HG02759 (cell line): ENCODE results near the gene PLD4.

Experiments
- ATAC-seq: cut with Tn5 transposase; IDR thresholded peaks from one replicate; pipeline ENCODE4 v1.9.1; 2021; ENCODE audit warnings: mild to moderate bottlenecking, moderate library complexity; ENCODE audit not compliant: unreplicated experiment

The PLD4 gene

GRCh38 chr14:104973135-104973384 lies 48.4 kb downstream of the PLD4 start:
- ATAC-seq: no peak

DNA sequence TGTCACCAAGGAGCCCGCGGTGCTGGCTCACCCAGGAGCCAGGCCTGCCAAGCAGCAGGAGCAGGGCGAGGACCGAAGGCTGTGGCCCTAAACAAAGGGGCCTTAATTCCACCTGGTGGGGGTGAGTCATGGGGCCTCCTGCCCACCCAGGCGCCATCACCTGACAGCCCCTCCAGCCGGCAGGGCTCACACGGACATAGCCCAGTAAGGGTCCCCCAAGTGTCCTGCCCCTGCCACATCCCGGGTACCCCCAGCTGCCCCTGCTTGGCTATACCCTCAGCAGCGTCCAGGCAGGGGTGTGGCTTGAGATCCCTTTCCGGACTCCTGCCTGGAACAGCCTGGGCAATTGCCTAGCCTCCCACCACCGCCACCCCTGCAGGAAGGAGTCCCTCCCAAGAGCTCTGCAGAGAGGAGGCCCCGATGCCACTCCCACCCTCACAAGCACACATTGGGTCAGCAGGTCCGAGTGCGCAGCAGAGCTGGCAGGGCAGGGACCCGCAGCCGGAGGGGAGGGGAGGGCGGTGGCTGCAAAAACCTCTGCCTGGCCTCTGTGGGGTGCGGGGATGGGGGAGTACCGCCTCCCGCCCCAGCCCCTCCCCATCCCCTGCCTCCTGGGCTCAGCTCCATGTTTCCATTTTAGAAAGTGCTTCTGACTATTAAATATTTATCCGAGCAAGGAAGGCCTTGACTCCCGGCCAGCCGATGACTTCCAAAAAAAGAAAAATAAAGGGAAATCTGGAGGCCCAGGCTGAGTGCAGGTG lies 48.9 kb downstream of the PLD4 start:
- ATAC-seq: no peak

DNA sequence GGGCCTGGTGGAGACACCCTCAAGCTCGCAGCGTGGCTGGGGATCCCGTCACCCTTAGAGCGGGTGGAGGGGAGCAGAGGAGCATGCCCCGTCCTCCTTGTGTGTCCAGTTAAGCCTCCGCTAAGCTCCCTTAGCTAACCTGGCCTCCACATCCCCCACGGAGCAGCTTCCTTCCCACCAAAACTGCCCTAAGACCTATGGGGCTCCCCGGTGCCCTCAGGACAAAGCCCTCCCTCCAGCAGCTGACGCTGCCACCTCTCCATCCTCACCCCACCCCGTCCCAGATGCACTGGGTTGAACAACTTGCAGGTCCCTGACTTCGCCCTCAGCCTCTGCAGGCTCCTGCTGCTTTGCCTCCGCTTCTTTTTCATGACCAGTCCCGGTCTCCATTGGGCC lies 49.5 kb downstream of the PLD4 start:
- ATAC-seq: no peak

- no peak for ATAC-seq
These were observed 50.1 kb downstream of the PLD4 start for GRCh38 chr14:104974665-104975390.

DNA sequence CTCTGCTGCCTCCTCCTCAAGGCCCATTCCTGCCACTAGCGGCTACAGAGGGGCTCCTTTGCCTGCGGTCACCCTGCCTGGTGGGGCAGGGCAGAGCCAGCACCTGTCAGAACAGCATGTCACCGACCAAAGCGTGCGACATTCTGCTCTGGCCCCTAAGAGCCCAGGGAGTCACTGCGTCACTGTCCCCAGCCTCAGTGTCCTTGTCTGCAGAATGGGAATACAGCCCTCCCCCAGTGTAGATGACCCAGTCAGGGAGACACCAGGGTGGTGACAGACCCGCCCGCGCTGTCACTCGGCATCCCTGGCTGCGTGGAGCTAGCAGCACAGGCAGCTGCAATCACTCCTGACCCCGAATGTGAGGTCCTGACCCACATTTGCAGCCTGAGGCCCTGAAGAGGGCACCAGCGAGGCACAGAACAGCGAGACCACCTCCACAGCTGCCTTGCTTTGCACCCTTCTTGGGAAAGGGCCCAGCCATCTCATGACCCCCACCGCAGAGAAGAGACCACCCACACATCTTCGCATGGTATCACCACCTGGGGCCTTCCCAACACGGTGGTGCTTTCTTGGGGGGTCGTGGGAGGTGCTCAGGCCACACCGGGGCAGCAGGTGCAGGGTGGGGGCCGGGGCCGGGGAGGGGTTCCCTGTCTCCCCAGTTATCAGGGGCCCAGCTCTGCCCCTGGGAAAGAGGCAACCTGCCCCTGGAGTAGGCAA lies 51.0 kb downstream of the PLD4 start:
- ATAC-seq: no peak

GRCh38 chr14:104976198-104977007 lies 51.7 kb downstream of the PLD4 start:
- ATAC-seq: no peak

DNA sequence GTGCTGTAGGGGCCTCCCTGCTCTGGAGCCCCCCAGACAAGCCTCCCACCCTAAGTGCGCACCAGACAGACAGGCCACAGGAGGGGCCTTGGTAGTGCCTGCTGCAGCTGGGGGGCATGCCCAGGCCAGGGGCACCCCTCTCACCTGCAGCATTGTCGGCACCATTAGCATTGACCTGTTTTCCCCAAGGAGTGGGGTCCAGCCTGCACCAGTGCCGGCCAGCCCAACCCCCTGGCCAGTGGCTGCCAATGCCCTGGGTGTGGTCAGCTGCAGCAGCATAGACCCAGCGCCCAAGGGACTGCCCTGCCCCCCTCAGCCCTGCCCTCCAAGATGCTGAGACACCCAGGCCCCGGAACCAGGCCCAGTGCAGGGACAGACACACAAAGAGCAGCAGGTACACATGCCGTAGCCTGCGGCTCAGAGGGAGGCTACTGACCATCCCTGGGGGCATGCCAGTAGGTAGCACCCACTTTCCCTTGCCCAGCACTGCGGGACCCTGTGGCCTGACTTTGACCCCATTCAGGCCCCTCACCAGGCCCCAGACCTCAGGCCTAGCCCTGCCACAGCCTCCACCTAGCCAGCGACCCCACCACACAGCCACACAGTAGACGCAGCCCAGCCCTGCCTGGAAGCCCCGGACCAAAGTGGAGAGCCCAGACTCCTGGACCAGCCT lies 52.5 kb downstream of the PLD4 start:
- no peak for ATAC-seq

GRCh38 chr14:104977681-104978653 lies 53.3 kb downstream of the PLD4 start, which contains the start of gene AHNAK2:
Gene AHNAK2 (minus strand): TSS chr14:104978374. CDS start chr14:104978237, 137 bp downstream.
- peak; percentile 58 for ATAC-seq

- no peak for ATAC-seq
These were observed 54.3 kb downstream of the PLD4 start for GRCh38 chr14:104978746-104979691.

DNA sequence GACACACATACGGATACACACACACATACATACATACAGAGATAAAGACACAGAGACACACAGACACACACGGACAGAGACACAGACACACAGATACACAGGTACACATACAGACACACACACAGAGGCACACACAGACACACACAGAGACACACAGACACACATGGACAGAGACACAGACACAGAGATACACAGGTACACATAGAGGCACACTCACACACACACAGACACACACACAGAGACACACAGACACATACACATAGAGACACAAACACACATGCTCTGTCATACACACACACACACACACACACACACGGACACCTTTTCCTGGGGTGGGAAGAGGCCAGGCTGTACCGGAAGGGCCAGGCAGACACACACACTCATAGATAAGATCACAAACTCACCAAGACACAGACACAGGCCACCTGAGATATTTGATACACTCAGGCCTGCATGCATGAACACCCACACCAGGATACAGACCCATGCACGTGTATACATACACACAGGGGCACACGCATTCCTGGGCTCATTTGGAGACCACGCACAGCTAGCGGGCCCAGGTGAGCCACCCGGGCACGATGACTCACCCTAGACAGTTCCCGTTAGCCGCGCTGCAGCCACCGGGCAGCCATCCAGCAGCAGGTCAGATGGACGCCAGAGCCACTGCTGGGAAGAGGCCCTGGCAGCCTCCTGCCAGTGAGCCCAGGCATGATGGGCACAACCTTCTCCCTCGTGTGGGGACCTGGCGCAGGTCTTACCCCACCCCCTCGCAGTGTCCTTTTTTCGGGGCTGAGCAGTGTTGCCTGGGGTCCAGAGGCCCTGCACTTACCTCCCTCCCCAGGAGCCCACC lies 55.3 kb downstream of the PLD4 start:
- ATAC-seq: no peak

GRCh38 chr14:104980611-104981531 lies 56.2 kb downstream of the PLD4 start:
- no peak for ATAC-seq

GRCh38 chr14:104981699-104982541 lies 57.2 kb downstream of the PLD4 start:
- ATAC-seq: no peak

DNA sequence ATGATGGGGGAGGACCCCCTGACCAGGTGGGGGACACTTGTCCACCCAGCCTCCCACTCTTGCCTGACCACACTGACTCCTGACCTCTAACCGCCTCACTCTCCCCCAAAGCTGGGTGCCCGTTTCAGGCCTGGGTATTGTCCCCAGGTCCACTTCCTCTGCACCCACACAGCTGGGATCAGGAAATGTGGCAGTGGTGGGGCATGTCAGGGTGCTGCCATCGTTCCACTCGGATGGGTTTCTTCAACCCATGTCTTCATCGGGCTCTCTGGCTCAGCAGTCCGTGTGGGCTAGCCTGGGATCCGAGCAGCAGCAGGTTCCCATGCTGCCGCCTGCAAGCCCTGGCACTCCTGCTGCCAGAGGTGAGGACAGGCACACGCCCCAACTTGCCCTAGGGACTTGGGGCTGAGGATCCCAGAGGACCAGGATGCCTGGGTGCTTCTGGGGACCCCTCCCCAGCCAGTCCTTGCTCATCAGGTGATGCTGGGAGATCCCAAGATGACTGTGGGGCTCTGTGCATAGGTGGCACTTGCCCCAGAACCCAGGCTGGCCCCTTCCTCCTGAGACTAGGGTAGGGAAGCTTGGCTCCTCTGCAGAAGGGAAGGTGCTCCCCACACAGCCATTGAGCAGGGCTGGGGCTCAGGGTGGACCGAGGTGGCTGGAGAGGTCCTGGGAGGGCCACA lies 58.0 kb downstream of the PLD4 start:
- no peak for ATAC-seq
